A549 (cell line): ENCODE measurements around the gene RNF141. TPM values are rescaled to one million over a fixed set of nuclear protein-coding genes. Genes with fewer than 3 reads are reported as not detected.

Source experiments
- ATAC-seq, 2 experiments: fragments of 200-7000 bp in 1 of 2; fragments of >200 bp in 1 of 2; cut with Nextera tagmentation in 1 of 2; cut with Tn5 transposase in 1 of 2; 3 replicates each; pipeline versions ENCODE4 v1.8.0 to v1.9.1; 2018 to 2020; ENCODE audit warnings: mild to moderate bottlenecking in 1 of 2, moderate library complexity in 1 of 2
- CTCF ChIA-PET: fragments of 300-600 bp; sonication (Branson Sonifier 250); formaldehyde crosslinking; extraction: SDS; loops from one replicate; lab custom pipeline; 2021; ENCODE audit warnings: antibody characterized with exemption, inconsistent platforms; lab: Yijun Ruan, JAX
- POLR2A ChIA-PET: fragments of 350-600 bp; formaldehyde crosslinking; extraction: SDS; loops from one replicate; lab custom pipeline; 2021; ENCODE audit warnings: antibody characterized with exemption, inconsistent platforms; lab: Yijun Ruan, JAX
- DNase-seq, 2 experiments: peaks; one replicate each; pipeline versions ENCODE4 v3.0.0 to v3.0.0-alpha.2; 2011 to 2016; ENCODE audit warnings: low read depth in 1 of 2, low spot score in 1 of 2
- FAIRE-seq: peaks from 2 replicates; lab custom pipeline; 2011; peaks lifted over from hg19 to GRCh38; lab: Jason Lieb, UNC
- H3K27ac ChIP-seq, 2 experiments: fragments of >200 bp; sonication (Bioruptor Twin); formaldehyde crosslinking; 3 replicates each; pipeline ENCODE4 v1.5.1; 2016 to 2017
- H3K4me1 ChIP-seq: fragments of >200 bp; sonication (Bioruptor Twin); formaldehyde crosslinking; 3 replicates; pipeline ENCODE4 v1.6.1; 2016
- H3K4me2 ChIP-seq: fragments of >200 bp; sonication (Bioruptor Twin); formaldehyde crosslinking; 3 replicates; pipeline ENCODE4 v1.6.1; 2016
- H3K4me3 ChIP-seq: fragments of >200 bp; sonication (Bioruptor Twin); formaldehyde crosslinking; 3 replicates; pipeline ENCODE4 v1.5.1; 2016
- H3K9me3 ChIP-seq: fragments of >200 bp; sonication (Bioruptor Twin); formaldehyde crosslinking; 3 replicates; pipeline ENCODE4 v1.6.1; 2016
- ATOH8 ChIP-seq: fragments of 250-450 bp; sonication (Bioruptor Pico); IDR thresholded peaks from 2 replicates; pipeline ENCODE4 v1.5.0; 2020; ENCODE audit warnings: low read depth, mild to moderate bottlenecking, moderate library complexity
- BHLHE40 ChIP-seq: IDR thresholded peaks from 2 replicates; pipeline ENCODE4 v1.6.1; 2012; ENCODE audit warnings: low read depth, low read length, inconsistent platforms
- CBX2 ChIP-seq: fragments of 200-600 bp; sonication (generic); IDR thresholded peaks from 2 replicates; pipeline ENCODE4 v1.6.1; 2016; ENCODE audit warnings: low read depth, mild to moderate bottlenecking, borderline replicate concordance
- CBX8 ChIP-seq: fragments of 200-600 bp; sonication (generic); IDR thresholded peaks from 2 replicates; pipeline ENCODE4 v1.6.1; 2016
- CHD2 ChIP-seq: fragments of 150-350 bp; IDR thresholded peaks from 2 replicates; pipeline ENCODE4 v1.6.1; 2014; ENCODE audit warnings: low read length; ENCODE audit not compliant: partially characterized antibody
- EHMT2 ChIP-seq: fragments of 200-600 bp; sonication (generic); IDR thresholded peaks from 2 replicates; pipeline ENCODE4 v1.6.1; 2016; ENCODE audit warnings: antibody characterized with exemption, low read depth, mild to moderate bottlenecking, moderate library complexity
- ELK1 ChIP-seq: fragments of 150-350 bp; IDR thresholded peaks from 2 replicates; pipeline ENCODE4 v1.6.1; 2014; ENCODE audit warnings: low read depth, mild to moderate bottlenecking, low read length
- EP300 ChIP-seq, 2 experiments: fragments of >200 bp; sonication (Bioruptor Twin); formaldehyde crosslinking; IDR thresholded peaks; 2 replicates in 1 of 2; 3 replicates in 1 of 2; pipeline ENCODE4 v1.6.1; 2016 to 2017
- FOSB ChIP-seq: fragments of 250-450 bp; sonication (Bioruptor Pico); IDR thresholded peaks from 2 replicates; pipeline ENCODE4 v1.5.0; 2020; ENCODE audit warnings: mild to moderate bottlenecking, moderate library complexity
- FOSL2 ChIP-seq, 2 experiments: fragments of 450-650 bp in 1 of 2; fragments of >200 bp in 1 of 2; sonication (Bioruptor Twin) in 1 of 2; formaldehyde crosslinking; IDR thresholded peaks; 2 replicates each; pipeline versions ENCODE4 v1.5.0 to v1.6.1; 2016 to 2020; ENCODE audit warnings: mild to moderate bottlenecking in 1 of 2, moderate library complexity in 1 of 2
- HDAC2 ChIP-seq: fragments of 200-600 bp; sonication (generic); IDR thresholded peaks from 2 replicates; pipeline ENCODE4 v1.6.1; 2016
- HES2 ChIP-seq: fragments of >200 bp; sonication (Bioruptor Twin); formaldehyde crosslinking; IDR thresholded peaks from 2 replicates; pipeline ENCODE4 v1.6.1; 2016
- HEYL ChIP-seq: fragments of 250-450 bp; sonication (Bioruptor Pico); IDR thresholded peaks from 2 replicates; pipeline ENCODE4 v1.8.0; 2021; ENCODE audit warnings: mild to moderate bottlenecking, moderate library complexity
- HOXB5 ChIP-seq: fragments of 250-450 bp; sonication (Bioruptor Pico); IDR thresholded peaks from 2 replicates; pipeline ENCODE4 v1.5.0; 2020; ENCODE audit warnings: mild to moderate bottlenecking, moderate library complexity
- JUNB ChIP-seq: fragments of >200 bp; sonication (Bioruptor Twin); formaldehyde crosslinking; IDR thresholded peaks from 2 replicates; pipeline ENCODE4 v1.6.1; 2016
- KDM1A ChIP-seq: fragments of 200-600 bp; sonication (generic); IDR thresholded peaks from 2 replicates; pipeline ENCODE4 v1.6.1; 2016; ENCODE audit warnings: low read depth, mild to moderate bottlenecking
- MAX ChIP-seq: IDR thresholded peaks from 2 replicates; pipeline ENCODE4 v1.6.1; 2012
- MYC ChIP-seq: IDR thresholded peaks from 2 replicates; pipeline ENCODE4 v1.6.1; 2012; ENCODE audit warnings: mild to moderate bottlenecking, inconsistent platforms, low read length, improper control_type of control experiment, borderline replicate concordance
- NPAS2 ChIP-seq: fragments of 250-450 bp; sonication (Bioruptor Pico); IDR thresholded peaks from 2 replicates; pipeline ENCODE4 v1.8.0; 2022; ENCODE audit warnings: mild to moderate bottlenecking, moderate library complexity, borderline replicate concordance
- PHF8 ChIP-seq: fragments of 200-600 bp; sonication (generic); IDR thresholded peaks from 2 replicates; pipeline ENCODE4 v1.6.1; 2016; ENCODE audit warnings: low read depth, mild to moderate bottlenecking, antibody characterized with exemption, moderate library complexity, borderline replicate concordance
- POLR2AphosphoS2 ChIP-seq: conservative IDR thresholded peaks from 2 replicates; pipeline ENCODE4 v1.6.1; 2012; ENCODE audit warnings: low read length, improper control_type of control experiment, inconsistent platforms
- RCOR1 ChIP-seq: fragments of 150-350 bp; IDR thresholded peaks from 2 replicates; pipeline ENCODE4 v1.6.1; 2014; ENCODE audit warnings: antibody characterized with exemption, low read length, low read depth
- RFX5 ChIP-seq: fragments of 450-650 bp; IDR thresholded peaks from 2 replicates; pipeline ENCODE4 v1.7.1; 2014; ENCODE audit warnings: antibody characterized with exemption, mild to moderate bottlenecking, moderate library complexity
- RNF2 ChIP-seq: fragments of 200-600 bp; sonication (generic); IDR thresholded peaks from 2 replicates; pipeline ENCODE4 v1.6.1; 2016; ENCODE audit warnings: low read depth, mild to moderate bottlenecking, antibody characterized with exemption, moderate library complexity, borderline replicate concordance
- SMC3 ChIP-seq: fragments of >200 bp; sonication (Bioruptor Twin); formaldehyde crosslinking; IDR thresholded peaks from 3 replicates; pipeline ENCODE4 v1.6.1; 2018; ENCODE audit warnings: inconsistent platforms
- SREBF2 ChIP-seq: fragments of 450-650 bp; IDR thresholded peaks from 2 replicates; pipeline ENCODE4 v1.6.1; 2014; ENCODE audit warnings: mild to moderate bottlenecking, moderate library complexity
- USF2 ChIP-seq: fragments of 450-650 bp; IDR thresholded peaks from 2 replicates; pipeline ENCODE4 v1.6.1; 2014; ENCODE audit warnings: antibody characterized with exemption
- ZFP36 ChIP-seq: fragments of 450-650 bp; IDR thresholded peaks from 2 replicates; pipeline ENCODE4 v1.6.1; 2014; ENCODE audit warnings: borderline replicate concordance; ENCODE audit not compliant: partially characterized antibody
- ZSCAN20 ChIP-seq: fragments of 250-450 bp; sonication (Bioruptor Pico); IDR thresholded peaks from 2 replicates; pipeline ENCODE4 v1.8.0; 2022; ENCODE audit warnings: mild to moderate bottlenecking, moderate library complexity
- WGBS: methylation state at CpG from one replicate; pipeline ENCODE4 v1.1.6; 2017; ENCODE audit errors: missing lambda C conversion rate; 5-methylcytosine and 5-hydroxymethylcytosine counted together
- polyA plus RNA-seq, 4 experiments: library from polyadenylated mRNA; depleted of rRNA in 3 of 4; stranded (reverse); fragments of >200 nt; fragmentation: RNase III in 1 of 4; extraction: RNeasy Plus Mini Kit Qiagen cat#74134 plus additional on column Dnase treatment in 1 of 4; gene quantifications; 2 replicates in 3 of 4; 3 replicates in 1 of 4; pipeline ENCODE4 v1.2.3, GENCODE V29; 2011 to 2017

RNF141 gene
- polyA plus RNA-seq, 2 of the 4 experiments (the other 2 are of a cell fraction), result 16.8 to 33.3 TPM

- Histone ChIP-seq H3K4me1 (peaks cover 14% of the 10 kb centered on the region), H3K4me2 (peak overlapping the region; percentile 51), H3K4me3 (no peak overlapping the region), H3K27ac (peak overlapping the region in 1 of 2 experiments; percentile 57; a peak in 2 of 6 replicates), H3K9me3 (no peaks in the 10 kb centered on the region)
- CTCF ChIA-PET, result interaction anchor here (1.2 to 2.8 kb wide), 2 partner anchors 20 to 53 kb away, joined by 3 to 22 read pairs; partner anchors contain the start of gene RNF141
- WGBS, result 38% methylated on average over 3 of the region's 3 CpGs
- no peak for FAIRE-seq
- DNase-seq, result peak in 1 of 2 experiments; percentile 48
- POLR2A ChIA-PET, result no interaction called here
- TF ChIP-seq RFX5, result no peak
- 0 out of 2 replicates have a peak, but pooled peaks have one; percentile 12 for TF ChIP-seq FOSL2 (IDR thresholded peaks at IDR 0.05)
- TF ChIP-seq FOSL2 (CRISPR knock-in tag; IDR thresholded peaks at IDR 0.05), result no peak; the same call in 1 of the 2 replicates
- peak; percentile 24; the same call in 1 of the 2 replicates for TF ChIP-seq JUNB
- ATAC-seq, result peak; percentile 35 to 74; a peak in 4 of 6 replicates
Observed at GRCh38 chr11:10561043-10561818, 20.2 kb upstream of the RNF141 start.

GRCh38 chr11:10558288-10558687, 17.3 kb upstream of the RNF141 start:
- Histone ChIP-seq H3K9me3 (no peaks in the 10 kb centered on the region), H3K27ac (no peak overlapping the region), H3K4me2 (no peak overlapping the region), H3K4me3 (no peak overlapping the region), H3K4me1 (peaks cover 14% of the 10 kb centered on the region)
- 82% methylated on average over 3 of the region's 3 CpGs for WGBS
- ChIA-PET POLR2A (no interaction called here), CTCF (interaction anchor here (2.1 to 3.9 kb wide), 2 partner anchors 14 to 17 kb away, joined by 9 to 18 read pairs; partner anchors contain the start of gene RNF141)
- TF ChIP-seq FOSL2 (IDR thresholded peaks at IDR 0.05), result no peak
- TF ChIP-seq FOSL2 (CRISPR knock-in tag; IDR thresholded peaks at IDR 0.05), result no peak
- no peak for TF ChIP-seq CBX2
- TF ChIP-seq SREBF2, result no peak
- no peak for TF ChIP-seq EHMT2
- TF ChIP-seq NPAS2, result no peak
- TF ChIP-seq HES2, result no peak
- no peak for TF ChIP-seq MYC
- no peak for TF ChIP-seq KDM1A
- no peak for TF ChIP-seq CBX8
- TF ChIP-seq ZFP36, result no peak
- no peak for TF ChIP-seq MAX
- no peak for TF ChIP-seq PHF8
- TF ChIP-seq BHLHE40, result no peak
- no peak for TF ChIP-seq RNF2
- no peak for TF ChIP-seq ELK1
- TF ChIP-seq RCOR1, result no peak
- TF ChIP-seq SMC3, result no peak
- no peak for TF ChIP-seq HDAC2
- ATAC-seq, result no peak
- no peak for FAIRE-seq
- DNase-seq, result no peak

GRCh38 chr11:10556590-10556989, 15.6 kb upstream of the RNF141 start:
- 70% methylated on average over 1 of the region's 1 CpG for WGBS
- FAIRE-seq, result no peak
- no peak for ATAC-seq
- Histone ChIP-seq H3K4me1 (peaks cover 12% of the 10 kb centered on the region), H3K9me3 (peaks cover 6% of the 10 kb centered on the region; the same call in 1 of the 3 replicates), H3K27ac (no peak overlapping the region), H3K4me2 (no peak overlapping the region), H3K4me3 (no peak overlapping the region)
- ChIA-PET CTCF (interaction anchor here (1.3 to 3.9 kb wide), 2 partner anchors 15 to 150 kb away, joined by 3 to 18 read pairs; partner anchors contain the start of gene RNF141), POLR2A (no interaction called here)
- no peak for DNase-seq
- no peak for TF ChIP-seq HOXB5
- TF ChIP-seq EP300 (IDR thresholded peaks at IDR 0.05), result no peak
- TF ChIP-seq CHD2, result no peak
- no peak for TF ChIP-seq ZSCAN20 (CRISPR knock-in tag)
- TF ChIP-seq JUNB, result no peak
- no peak for TF ChIP-seq FOSL2 (IDR thresholded peaks at IDR 0.05)
- no peak for TF ChIP-seq FOSL2 (CRISPR knock-in tag; IDR thresholded peaks at IDR 0.05)
- no peak for TF ChIP-seq FOSB
- no peak for TF ChIP-seq BHLHE40
- TF ChIP-seq HEYL (CRISPR knock-in tag), result no peak
- TF ChIP-seq USF2, result no peak
- no peak for TF ChIP-seq ATOH8 (CRISPR knock-in tag)
- TF ChIP-seq POLR2AphosphoS2, result no peak
- TF ChIP-seq, all 56 proteins: peak for 0
